GM12873 (cell line): Measurements from ENCODE around the gene MAP3K4.

Experiments used
- TF ChIP-seq, protein P1 (sequence below): IDR thresholded peaks from 2 replicates; pipeline ENCODE4 v1.5.1; 2012; ENCODE audit warnings: low read depth, mild to moderate bottlenecking, moderate library complexity, low read length, control low read depth; ENCODE audit not compliant: insufficient read depth; ENCODE audit errors: missing control alignments

The MAP3K4 gene

DNA sequence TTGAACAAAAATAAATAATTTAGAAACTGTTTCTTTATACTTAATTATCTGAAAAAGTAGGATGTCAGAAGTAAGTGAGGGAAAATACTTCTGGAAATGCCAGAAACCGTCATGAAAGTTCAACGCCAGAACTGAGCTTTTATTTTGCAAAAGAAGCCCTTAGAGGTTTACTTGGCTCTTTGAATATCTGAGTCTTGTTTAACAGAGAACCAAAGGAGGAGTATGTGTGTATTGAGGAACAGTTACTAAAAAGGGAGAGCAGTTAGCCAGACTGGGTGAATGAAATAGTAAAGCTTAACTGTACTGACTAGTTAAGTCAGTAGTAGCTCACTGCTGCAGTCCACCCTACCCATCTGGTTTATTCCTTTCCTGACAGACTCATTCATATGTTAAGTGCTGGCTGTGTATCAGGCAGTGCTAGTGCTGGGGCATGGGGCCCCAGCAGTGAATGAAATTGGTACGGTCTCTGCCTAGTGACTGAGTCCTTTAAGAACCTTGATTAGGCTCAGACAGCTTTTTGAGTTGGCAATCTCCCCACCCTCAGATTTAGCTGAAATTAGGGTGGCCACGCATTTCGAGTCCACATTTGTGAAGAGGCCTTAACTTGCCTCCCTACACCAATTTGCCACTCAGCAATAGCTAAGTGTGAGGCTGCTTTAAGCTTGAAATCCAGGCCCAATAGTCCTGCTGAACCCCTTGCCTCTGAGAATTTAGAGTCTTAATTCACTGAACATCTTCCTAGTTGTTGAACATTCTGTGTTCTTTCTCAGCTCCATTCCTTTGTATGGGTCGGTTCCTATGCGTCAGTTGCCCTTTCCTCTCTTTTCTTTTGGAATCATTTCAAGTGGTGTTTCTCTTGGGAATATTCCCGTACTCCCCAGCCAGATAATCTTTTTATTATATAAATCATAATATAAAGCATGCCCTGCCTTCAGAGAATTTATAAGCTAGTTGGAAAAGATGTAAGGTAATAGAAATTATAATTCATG, 20.2 kb downstream of the MAP3K4 start:
- TF ChIP-seq, protein P1, sequence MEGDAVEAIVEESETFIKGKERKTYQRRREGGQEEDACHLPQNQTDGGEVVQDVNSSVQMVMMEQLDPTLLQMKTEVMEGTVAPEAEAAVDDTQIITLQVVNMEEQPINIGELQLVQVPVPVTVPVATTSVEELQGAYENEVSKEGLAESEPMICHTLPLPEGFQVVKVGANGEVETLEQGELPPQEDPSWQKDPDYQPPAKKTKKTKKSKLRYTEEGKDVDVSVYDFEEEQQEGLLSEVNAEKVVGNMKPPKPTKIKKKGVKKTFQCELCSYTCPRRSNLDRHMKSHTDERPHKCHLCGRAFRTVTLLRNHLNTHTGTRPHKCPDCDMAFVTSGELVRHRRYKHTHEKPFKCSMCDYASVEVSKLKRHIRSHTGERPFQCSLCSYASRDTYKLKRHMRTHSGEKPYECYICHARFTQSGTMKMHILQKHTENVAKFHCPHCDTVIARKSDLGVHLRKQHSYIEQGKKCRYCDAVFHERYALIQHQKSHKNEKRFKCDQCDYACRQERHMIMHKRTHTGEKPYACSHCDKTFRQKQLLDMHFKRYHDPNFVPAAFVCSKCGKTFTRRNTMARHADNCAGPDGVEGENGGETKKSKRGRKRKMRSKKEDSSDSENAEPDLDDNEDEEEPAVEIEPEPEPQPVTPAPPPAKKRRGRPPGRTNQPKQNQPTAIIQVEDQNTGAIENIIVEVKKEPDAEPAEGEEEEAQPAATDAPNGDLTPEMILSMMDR: no peak

DNA sequence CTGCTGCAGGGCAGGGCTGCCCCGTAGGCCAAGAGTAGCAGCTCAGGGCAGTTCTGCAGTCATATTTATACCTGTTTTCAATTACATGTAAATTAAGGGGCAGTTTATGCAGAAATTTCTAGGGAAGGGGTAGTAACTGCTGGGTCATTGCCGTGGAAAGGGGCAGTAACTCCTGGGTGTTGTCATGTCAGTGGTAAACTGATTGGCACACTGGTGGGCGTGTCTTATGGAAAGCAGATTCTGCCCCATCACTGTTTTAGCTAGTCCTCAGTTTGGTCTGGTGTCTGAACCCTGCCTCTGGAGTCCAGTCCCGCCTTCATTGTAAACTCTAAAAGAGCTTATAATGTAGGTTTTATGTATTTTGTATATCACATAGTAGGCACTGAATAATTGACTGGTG, 22.1 kb downstream of the MAP3K4 start:
- TF ChIP-seq, protein P1: no peak

DNA sequence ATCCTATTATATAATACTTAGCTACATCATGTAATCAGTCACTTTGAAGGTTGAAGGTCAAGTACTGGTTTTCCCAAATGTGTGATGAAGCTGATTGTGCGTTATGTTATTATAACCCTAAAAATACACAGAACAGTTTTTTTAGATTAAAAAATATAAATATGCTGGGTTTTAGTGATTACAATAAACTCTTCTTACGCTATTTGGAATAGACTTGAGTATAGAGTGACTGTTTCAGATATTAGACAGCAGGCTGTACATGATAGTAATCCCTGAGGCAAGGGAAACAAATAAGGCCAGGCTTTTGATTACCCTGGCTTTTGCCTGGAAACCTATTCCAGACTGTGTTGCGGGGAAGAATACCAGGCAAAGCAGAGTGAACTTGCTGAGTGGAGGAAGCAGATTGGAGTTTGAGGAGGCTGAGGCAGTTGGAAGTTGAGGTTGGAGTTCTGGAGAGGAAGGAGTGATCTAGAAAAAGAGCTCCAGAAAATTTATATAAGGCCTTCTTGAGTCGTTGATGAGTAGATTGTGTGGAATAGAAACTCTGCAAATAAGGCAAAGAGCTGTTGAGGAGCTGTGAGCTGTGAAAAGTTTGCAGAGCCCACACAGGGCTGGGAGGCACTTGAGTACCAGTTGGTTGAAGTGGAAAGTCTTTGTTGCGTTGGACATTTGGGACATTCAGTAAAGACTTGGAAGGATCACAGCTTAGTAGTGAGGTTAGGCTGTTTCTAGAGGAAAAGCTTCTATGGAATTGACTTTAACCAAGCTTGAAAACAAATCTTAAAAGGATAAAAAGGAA, 26.4 kb downstream of the MAP3K4 start:
- TF ChIP-seq, protein P1: no peak

DNA sequence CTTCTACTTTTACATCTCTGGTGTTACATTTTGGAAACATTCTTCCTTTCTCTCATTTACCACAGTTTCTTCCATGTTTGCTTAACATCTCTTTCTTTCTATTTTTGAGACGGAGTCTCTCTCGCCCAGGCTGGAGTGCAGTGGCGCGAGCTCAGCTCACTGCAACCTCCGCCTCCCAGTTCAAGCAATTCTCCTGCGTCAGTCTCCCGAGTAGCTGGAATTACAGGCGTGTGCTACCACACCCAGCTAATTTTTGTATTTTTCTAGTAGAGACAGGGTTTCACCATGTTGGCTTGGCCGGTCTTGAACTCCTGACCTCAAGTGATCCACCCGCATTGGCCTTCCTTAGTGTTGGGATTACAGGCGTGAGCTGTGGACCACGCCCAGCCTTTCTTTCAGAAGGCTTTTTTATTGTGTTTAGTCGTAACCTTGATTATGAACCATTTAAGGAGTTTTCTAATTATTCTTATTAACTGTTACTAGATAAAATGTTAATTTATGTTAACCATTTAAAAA, 27.8 kb downstream of the MAP3K4 start:
- TF ChIP-seq, protein P1: no peak

DNA sequence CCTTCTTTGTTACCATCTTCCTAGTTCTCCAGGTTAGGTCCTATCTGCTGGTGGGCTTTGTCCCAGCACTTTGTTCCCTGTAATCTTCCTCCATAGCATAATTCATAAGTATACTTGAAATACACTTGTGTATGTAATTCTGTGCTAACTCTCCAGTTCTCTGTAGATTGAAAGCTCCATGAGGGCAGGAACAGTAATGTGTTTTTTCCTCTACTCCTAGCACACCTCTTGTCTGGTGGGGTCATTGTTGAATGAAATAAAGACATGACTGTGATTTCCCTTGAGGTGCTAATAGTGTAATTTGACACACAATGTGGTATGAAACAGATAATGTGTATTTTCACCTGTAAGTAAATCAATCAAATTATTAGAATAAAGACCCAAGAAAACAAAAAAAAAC, 30.0 kb downstream of the MAP3K4 start:
- TF ChIP-seq, protein P1: no peak

DNA sequence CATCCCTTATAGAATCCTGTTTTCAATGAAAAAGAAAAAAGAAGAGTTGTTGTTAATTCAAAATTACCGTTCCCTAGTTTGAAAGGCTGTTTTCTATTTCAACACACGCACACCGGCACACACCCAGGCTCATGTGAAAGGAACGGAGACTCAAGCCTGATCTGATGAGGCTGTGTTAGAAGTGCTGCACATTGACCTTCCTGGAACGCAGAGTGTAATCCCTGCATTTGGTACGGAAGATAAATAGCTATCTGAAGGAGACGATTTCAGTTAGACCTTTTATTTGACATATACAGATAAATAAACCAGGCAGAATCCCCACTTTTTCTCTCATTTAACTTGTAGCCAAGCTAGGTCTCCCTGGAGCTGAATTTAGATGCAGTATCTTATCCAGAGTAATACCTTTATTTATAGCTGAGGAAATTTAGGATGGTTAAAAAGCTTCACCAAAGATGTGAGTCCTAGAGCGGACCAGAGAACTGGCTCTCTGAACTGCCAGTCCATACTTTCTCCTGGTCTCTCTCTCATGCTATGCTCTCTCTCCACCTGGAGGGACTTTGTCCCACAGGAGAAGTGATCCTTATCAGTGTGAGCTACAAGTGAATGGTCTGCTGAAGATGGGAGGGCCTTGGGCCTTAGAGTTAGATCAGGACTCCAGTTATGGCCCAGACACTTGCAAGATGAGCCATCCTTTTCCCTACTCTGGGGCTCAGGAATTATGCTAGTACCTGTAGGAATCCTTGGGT, 30.6 kb downstream of the MAP3K4 start:
- TF ChIP-seq, protein P1: no peak
